Spleen (tissue), 11 donors: ENCODE results near the gene ZNF778. TPM values are rescaled to one million over a fixed set of nuclear protein-coding genes. Genes with fewer than 3 reads are reported as not detected.

ENCODE experiments used
- DNase-seq: peaks from one replicate; pipeline ENCODE4 v3.0.0-alpha.2; 2020
- H3K27ac ChIP-seq, 8 donors: fragments of 200-600 bp; sonication (generic) in 7 of 8; 1 replicate in 4 of 8; 2 replicates in 4 of 8; pipeline versions ENCODE4 v1.5.0 to v1.8.0; 2016 to 2021; ENCODE audit warnings: inconsistent platforms in 4 of 8, mild to moderate bottlenecking in 4 of 8, moderate library complexity in 1 of 8
- H3K27me3 ChIP-seq, 7 donors: fragments of 200-600 bp; sonication (generic) in 6 of 7; replicated peaks in 1 of 7; 1 replicate in 4 of 7; 2 replicates in 3 of 7; pipeline versions ENCODE4 v1.5.0 to v1.8.0; 2016 to 2021; ENCODE audit warnings: inconsistent platforms in 3 of 7, mild to moderate bottlenecking in 1 of 7
- H3K36me3 ChIP-seq, 6 donors: fragments of 200-600 bp; sonication (generic) in 5 of 6; 1 replicate in 4 of 6; 2 replicates in 2 of 6; pipeline versions ENCODE4 v1.5.0 to v1.8.0; 2016 to 2021; ENCODE audit warnings: inconsistent platforms in 2 of 6
- H3K4me1 ChIP-seq, 6 donors: fragments of 200-600 bp; sonication (generic) in 5 of 6; 1 replicate in 3 of 6; 2 replicates in 3 of 6; pipeline versions ENCODE4 v1.5.0 to v1.8.0; 2016 to 2021; ENCODE audit warnings: inconsistent platforms in 3 of 6
- H3K4me3 ChIP-seq, 8 donors: fragments of 200-600 bp; sonication (generic) in 7 of 8; 1 replicate in 4 of 8; 2 replicates in 4 of 8; pipeline versions ENCODE4 v1.5.0 to v1.8.0; 2016 to 2021; ENCODE audit warnings: inconsistent platforms in 4 of 8, mild to moderate bottlenecking in 4 of 8, moderate library complexity in 2 of 8
- H3K9me3 ChIP-seq, 8 donors: fragments of 200-600 bp; sonication (generic) in 7 of 8; 1 replicate in 4 of 8; 2 replicates in 4 of 8; pipeline versions ENCODE4 v1.5.0 to v1.8.0; 2016 to 2021; ENCODE audit warnings: inconsistent platforms in 4 of 8
- CTCF ChIP-seq, 11 experiments: fragments of 200-600 bp in 7 of 11; fragments of 450-650 bp in 4 of 11; sonication (generic) in 4 of 11; IDR thresholded peaks in 8 of 11; conservative IDR thresholded peaks in 3 of 11; 1 replicate in 7 of 11; 2 replicates in 4 of 11; pipeline versions ENCODE4 v1.4.0 to v1.8.0; 2016 to 2021; ENCODE audit warnings: antibody characterized with exemption in 11 of 11, inconsistent platforms in 4 of 11, mild to moderate bottlenecking in 1 of 11
- POLR2A ChIP-seq, 3 donors: fragments of 450-650 bp; IDR thresholded peaks; one replicate each; pipeline ENCODE4 v1.5.1; 2017; ENCODE audit warnings: antibody characterized with exemption in 3 of 3, mild to moderate bottlenecking in 1 of 3
- POLR2AphosphoS5 ChIP-seq, 3 donors: sonication (generic); formaldehyde crosslinking; IDR thresholded peaks; one replicate each; pipeline ENCODE4 v1.5.1; 2017; ENCODE audit warnings: antibody characterized with exemption in 3 of 3
- WGBS, 5 donors: extraction: QIAGEN DNeasy Blood & Tissue Kit in 3 of 5; methylation state at CpG; one replicate each; pipeline versions ENCODE4 v1.1.5 to v1.1.7; 2013 to 2018; 5-methylcytosine and 5-hydroxymethylcytosine counted together
- intact Hi-C: fragments of 100-400 bp; cut with DNase I; formaldehyde crosslinking; loops from one replicate; pipeline ENCODE4 v1.15.0; 2023; ENCODE audit warnings: low total_unique reads
- polyA plus RNA-seq, 3 donors: library from polyadenylated mRNA; stranded (reverse); fragments of 200-250 nt; gene quantifications; one replicate each; pipeline ENCODE4 v1.2.1, GENCODE V29; 2013
- total RNA-seq, 7 donors: library from RNA; depleted of rRNA in 3 of 7; stranded (reverse); fragments of >200 nt in 3 of 7; fragmentation: NEBNext Ultra II Directional in 4 of 7; extraction: Animal tissue kit (Norgen Biotek cat#: 25700) in 4 of 7; gene quantifications; one replicate each; pipeline versions ENCODE4 v1.1.0 to v1.2.1, GENCODE V29; 2016 to 2021
- donor health status: healthy with polysubstance abuse.
- donor health status: DM: no; HTN: no; CAD: no; lungs with moderate emphysema.
- donor health status: DM: no; HTN: no; CAD: no.
- donor health status: Bipolar disorder and iron deficiency.
- donor health status: healthy.
- donor health status: DM: no; HTN: no; CAD: no.
- donor health status: DM: yes; HTN: yes; CAD: no.

The ZNF778 gene
- total and polyA plus RNA-seq, 10 donors = 1.6 to 34.4 (median 10.7) TPM

- 82 to 94% (median 89%) methylated on average over 7 to 9 of the region's 9 CpGs for WGBS, 5 donors
- Histone ChIP-seq H3K9me3 (no peaks in the 10 kb centered on the region), H3K4me3 (no peak overlapping the region), H3K27ac (no peak overlapping the region), H3K27me3 (no peaks in the 10 kb centered on the region), H3K36me3 (peaks cover 0 to 99% (median 89%) of the 10 kb centered on the region in 6 donors), H3K4me1 (no peaks in the 10 kb centered on the region)
- no peak for DNase-seq
- intact Hi-C loops = no loop called here
- TF ChIP-seq POLR2A (IDR thresholded peaks at IDR 0.05) (no peak), POLR2AphosphoS5 (IDR thresholded peaks at IDR 0.05) (peak in 1 of 3 donors; percentile 2)
Measured at GRCh38 chr16:89277049-89277448, 59.5 kb downstream of the ZNF778 start.

- Histone ChIP-seq H3K36me3 (peaks cover 0 to 99% (median 87%) of the 10 kb centered on the region in 6 donors), H3K27me3 (no peaks in the 10 kb centered on the region), H3K27ac (no peak overlapping the region), H3K4me3 (no peak overlapping the region), H3K9me3 (no peaks in the 10 kb centered on the region), H3K4me1 (no peaks in the 10 kb centered on the region)
- DNase-seq = no peak
- intact Hi-C loops = no loop called here
- 84 to 92% (median 89%) methylated on average over 26 to 33 of the region's 33 CpGs for WGBS, 5 donors
- TF ChIP-seq POLR2A (IDR thresholded peaks at IDR 0.05) (no peak), POLR2AphosphoS5 (IDR thresholded peaks at IDR 0.05) (peak; percentile 11 to 47 (median 18)), CTCF (IDR thresholded peaks at IDR 0.05 in 8 of 11, conservative IDR thresholded peaks at IDR 0.05 in 3 of 11) (no peak)
Measured at GRCh38 chr16:89277641-89278341, 60.3 kb downstream of the ZNF778 start.

- H3K27ac ChIP-seq = no peak overlapping the region
- peaks cover 0 to 99% (median 85%) of the 10 kb centered on the region in 6 donors for H3K36me3 ChIP-seq
- no peak for DNase-seq
- peak in 2 of 3 donors; percentile 9 to 41 for TF ChIP-seq POLR2AphosphoS5 (IDR thresholded peaks at IDR 0.05)
- no peak for TF ChIP-seq POLR2A (IDR thresholded peaks at IDR 0.05)
- no peak for TF ChIP-seq CTCF (IDR thresholded peaks at IDR 0.05 in 8 of 11, conservative IDR thresholded peaks at IDR 0.05 in 3 of 11)
- H3K4me3 ChIP-seq = no peak overlapping the region
- no peaks in the 10 kb centered on the region for H3K4me1 ChIP-seq
- WGBS, 5 donors = 89 to 92% (median 91%) methylated on average over 33 to 36 of the region's 36 CpGs
- no peaks in the 10 kb centered on the region for H3K27me3 ChIP-seq
- H3K9me3 ChIP-seq = no peaks in the 10 kb centered on the region
- intact Hi-C loops = no loop called here
Measured at GRCh38 chr16:89278441-89279240, 61.1 kb downstream of the ZNF778 start.

GRCh38 chr16:89279666-89280481, 62.4 kb downstream of the ZNF778 start:
- intact Hi-C loops = no loop called here
- Histone ChIP-seq H3K27ac (no peak overlapping the region), H3K9me3 (no peaks in the 10 kb centered on the region), H3K4me3 (no peak overlapping the region), H3K36me3 (peaks cover 3 to 99% (median 84%) of the 10 kb centered on the region in 6 donors), H3K27me3 (no peaks in the 10 kb centered on the region), H3K4me1 (peaks cover 0 to 4% (median 0%) of the 10 kb centered on the region in 6 donors)
- no peak for DNase-seq
- TF ChIP-seq CTCF (IDR thresholded peaks at IDR 0.05 in 8 of 11, conservative IDR thresholded peaks at IDR 0.05 in 3 of 11) = no peak
- no peak for TF ChIP-seq POLR2A (IDR thresholded peaks at IDR 0.05)
- TF ChIP-seq POLR2AphosphoS5 (IDR thresholded peaks at IDR 0.05) = peak in 1 of 3 donors; percentile 23
- WGBS, 5 donors = 95 to 98% (median 97%) methylated on average over 37 to 65 of the region's 65 CpGs
